Panc1 (cell line): ENCODE measurements around the gene SLC25A22. TPM values are rescaled to one million over a fixed set of nuclear protein-coding genes. Genes with fewer than 3 reads are reported as not detected.

Experiments used
- ATAC-seq: fragments of 200-7000 bp; cut with Tn5 transposase; 2 replicates; pipeline ENCODE4 v1.9.1; 2020; ENCODE audit warnings: mild to moderate bottlenecking, moderate library complexity
- BruUV-seq: library from RNA; stranded (reverse); fragments of 400-500 nt; replicated peaks from 2 replicates; lab custom pipeline; 2021; lab: Mats Ljungman, UMichigan
- CTCF ChIA-PET: fragments of 300-600 bp; sonication (Branson Sonifier 250); formaldehyde crosslinking; loops from one replicate; lab custom pipeline; 2022; ENCODE audit warnings: antibody characterized with exemption; lab: Charles Lee
- POLR2A ChIA-PET: fragments of 300-600 bp; sonication (Branson Sonifier 250); formaldehyde crosslinking; loops from one replicate; lab custom pipeline; 2022; ENCODE audit warnings: antibody characterized with exemption; lab: Charles Lee
- DNase-seq: peaks from one replicate; pipeline ENCODE4 v3.0.0-alpha.2; 2010; ENCODE audit warnings: low read depth, low spot score
- H3K27ac ChIP-seq: 2 replicates; pipeline ENCODE4 v1.5.1; 2011; ENCODE audit warnings: mild to moderate bottlenecking, low read length, inconsistent platforms
- H3K27me3 ChIP-seq: fragments of 200-500 bp; sonication (Bioruptor generic); 2 replicates; pipeline ENCODE4 v1.6.0; 2014; ENCODE audit warnings: low read length, inconsistent platforms; ENCODE audit not compliant: control insufficient read depth, insufficient read depth
- H3K36me3 ChIP-seq: fragments of 200-500 bp; sonication (Bioruptor generic); 2 replicates; pipeline ENCODE4 v1.5.1; 2014; ENCODE audit warnings: inconsistent platforms, mild to moderate bottlenecking, low read length, moderate library complexity; ENCODE audit not compliant: control insufficient read depth, insufficient read depth
- H3K4me1 ChIP-seq: 2 replicates; pipeline ENCODE4 v1.5.1; 2011; ENCODE audit warnings: inconsistent platforms, mild to moderate bottlenecking, low read length, moderate library complexity; ENCODE audit not compliant: control insufficient read depth, insufficient read depth
- H3K4me3 ChIP-seq, 2 experiments: 2 replicates each; pipeline ENCODE4 v1.5.1; 2011 to 2012; ENCODE audit warnings: low read depth in 2 of 2, low read length in 2 of 2, mild to moderate bottlenecking in 2 of 2, inconsistent platforms in 1 of 2, moderate library complexity in 1 of 2
- H3K9me3 ChIP-seq: fragments of 200-500 bp; sonication (Bioruptor generic); 2 replicates; pipeline ENCODE4 v1.5.1; 2014; ENCODE audit warnings: low read depth, mild to moderate bottlenecking, inconsistent platforms, low read length, moderate library complexity; ENCODE audit not compliant: control insufficient read depth, insufficient read depth
- POLR2AphosphoS5 ChIP-seq: IDR thresholded peaks from 2 replicates; pipeline ENCODE4 v1.6.1; 2012; ENCODE audit warnings: mild to moderate bottlenecking, low read depth, low read length, moderate library complexity
- TCF7L2 ChIP-seq: IDR thresholded peaks from 2 replicates; pipeline ENCODE4 v1.6.1; 2011; ENCODE audit warnings: mild to moderate bottlenecking, low read depth, low read length, inconsistent platforms
- in situ Hi-C: cut with HindIII; loops from 2 replicates; pipeline ENCODE4 v1.10.0; 2016; ENCODE audit warnings: low sequenced_read_pairs, low pct_unique_long_range_greater_than_20kb
- intact Hi-C: fragments of 100-400 bp; cut with micrococcal nuclease; formaldehyde crosslinking; loops from one replicate; pipeline ENCODE4 v1.10.0; 2022; ENCODE audit not compliant: unreplicated experiment
- total RNA-seq: library from RNA; stranded (reverse); gene quantifications from one replicate; pipeline ENCODE4 v1.2.1, GENCODE V29; 2021; ENCODE audit not compliant: unreplicated experiment
- TF ChIP-seq, protein P1 (sequence below), 2 experiments: IDR thresholded peaks; 2 replicates each; pipeline ENCODE4 v1.6.1; 2011 to 2012; ENCODE audit warnings: low read depth in 2 of 2, control low read depth in 1 of 2, low read length in 1 of 2, mild to moderate bottlenecking in 1 of 2, moderate library complexity in 1 of 2; ENCODE audit not compliant: insufficient read depth in 1 of 2
- TF ChIP-seq, protein P2 (sequence below): fragments of 450-650 bp; IDR thresholded peaks from 2 replicates; pipeline ENCODE4 v1.5.1; 2017; ENCODE audit warnings: mild to moderate bottlenecking

SLC25A22 gene
- total RNA-seq, 1 experiment from 2014 or later = 119 TPM

DNA sequence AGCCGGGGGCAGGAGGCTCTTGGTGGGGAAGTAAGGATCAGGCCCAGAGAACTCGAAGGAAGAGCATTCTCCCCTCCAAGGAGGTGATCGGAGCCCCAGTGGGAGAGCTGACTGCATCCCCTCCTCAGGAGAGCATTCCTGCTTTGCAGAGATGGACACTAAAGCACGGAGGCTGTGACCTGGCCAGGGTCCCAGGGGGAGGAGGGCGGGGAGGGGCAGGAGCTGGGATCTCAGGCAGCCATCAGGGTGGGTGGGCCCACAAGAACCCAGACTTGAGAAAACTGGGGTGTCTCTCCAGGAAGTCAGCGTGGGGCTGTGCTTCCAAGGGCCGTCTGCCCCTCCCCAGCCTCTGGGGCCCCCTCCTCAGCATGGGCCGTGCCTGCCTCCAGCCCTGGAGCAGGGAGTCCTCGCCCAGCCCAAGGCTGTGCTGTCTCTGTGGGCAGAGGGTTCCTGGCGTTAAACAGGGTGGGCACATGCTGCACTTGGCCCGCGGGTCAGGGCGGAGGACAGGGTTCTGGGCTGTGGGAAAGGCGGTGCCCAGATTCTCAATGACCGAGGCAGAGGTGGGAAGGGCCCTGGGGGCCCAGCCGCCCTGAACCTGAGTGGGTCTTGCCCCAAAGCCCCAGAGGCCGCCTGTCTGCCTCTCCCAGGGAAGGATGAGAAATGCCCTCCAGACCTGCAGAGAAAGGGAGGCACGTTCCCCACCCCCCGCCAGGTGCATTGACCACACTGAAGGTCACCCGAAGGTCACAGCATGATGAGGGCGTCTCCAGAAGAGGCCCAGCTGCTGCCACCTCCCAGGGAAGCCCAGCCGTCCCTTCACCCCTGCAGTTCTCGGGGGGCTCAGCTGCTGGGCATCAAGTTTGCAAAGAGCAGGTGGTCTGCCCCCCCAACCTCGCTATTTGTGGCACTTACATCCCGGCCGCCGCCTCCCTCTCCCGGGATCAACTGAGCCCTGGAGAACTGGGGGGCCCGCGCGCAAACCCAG is 8.8 kb downstream of the SLC25A22 start:
- ChIA-PET POLR2A (interaction anchor here (0.7 to 0.8 kb wide), 2 partner anchors 14 to 20 kb away, joined by 3 read pairs; partner anchors contain the start of gene RPLP2), CTCF (no interaction called here)
- TF ChIP-seq, protein P1, sequence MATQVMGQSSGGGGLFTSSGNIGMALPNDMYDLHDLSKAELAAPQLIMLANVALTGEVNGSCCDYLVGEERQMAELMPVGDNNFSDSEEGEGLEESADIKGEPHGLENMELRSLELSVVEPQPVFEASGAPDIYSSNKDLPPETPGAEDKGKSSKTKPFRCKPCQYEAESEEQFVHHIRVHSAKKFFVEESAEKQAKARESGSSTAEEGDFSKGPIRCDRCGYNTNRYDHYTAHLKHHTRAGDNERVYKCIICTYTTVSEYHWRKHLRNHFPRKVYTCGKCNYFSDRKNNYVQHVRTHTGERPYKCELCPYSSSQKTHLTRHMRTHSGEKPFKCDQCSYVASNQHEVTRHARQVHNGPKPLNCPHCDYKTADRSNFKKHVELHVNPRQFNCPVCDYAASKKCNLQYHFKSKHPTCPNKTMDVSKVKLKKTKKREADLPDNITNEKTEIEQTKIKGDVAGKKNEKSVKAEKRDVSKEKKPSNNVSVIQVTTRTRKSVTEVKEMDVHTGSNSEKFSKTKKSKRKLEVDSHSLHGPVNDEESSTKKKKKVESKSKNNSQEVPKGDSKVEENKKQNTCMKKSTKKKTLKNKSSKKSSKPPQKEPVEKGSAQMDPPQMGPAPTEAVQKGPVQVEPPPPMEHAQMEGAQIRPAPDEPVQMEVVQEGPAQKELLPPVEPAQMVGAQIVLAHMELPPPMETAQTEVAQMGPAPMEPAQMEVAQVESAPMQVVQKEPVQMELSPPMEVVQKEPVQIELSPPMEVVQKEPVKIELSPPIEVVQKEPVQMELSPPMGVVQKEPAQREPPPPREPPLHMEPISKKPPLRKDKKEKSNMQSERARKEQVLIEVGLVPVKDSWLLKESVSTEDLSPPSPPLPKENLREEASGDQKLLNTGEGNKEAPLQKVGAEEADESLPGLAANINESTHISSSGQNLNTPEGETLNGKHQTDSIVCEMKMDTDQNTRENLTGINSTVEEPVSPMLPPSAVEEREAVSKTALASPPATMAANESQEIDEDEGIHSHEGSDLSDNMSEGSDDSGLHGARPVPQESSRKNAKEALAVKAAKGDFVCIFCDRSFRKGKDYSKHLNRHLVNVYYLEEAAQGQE (IDR thresholded peaks at IDR 0.05; ENCODE audit: insufficient read depth in 1 of 2, low read depth in 2 of 2, low read length in 1 of 2) = no peak
- peak; percentile 43; the same call in 1 of the 2 replicates for TF ChIP-seq POLR2AphosphoS5
- TF ChIP-seq, protein P2, sequence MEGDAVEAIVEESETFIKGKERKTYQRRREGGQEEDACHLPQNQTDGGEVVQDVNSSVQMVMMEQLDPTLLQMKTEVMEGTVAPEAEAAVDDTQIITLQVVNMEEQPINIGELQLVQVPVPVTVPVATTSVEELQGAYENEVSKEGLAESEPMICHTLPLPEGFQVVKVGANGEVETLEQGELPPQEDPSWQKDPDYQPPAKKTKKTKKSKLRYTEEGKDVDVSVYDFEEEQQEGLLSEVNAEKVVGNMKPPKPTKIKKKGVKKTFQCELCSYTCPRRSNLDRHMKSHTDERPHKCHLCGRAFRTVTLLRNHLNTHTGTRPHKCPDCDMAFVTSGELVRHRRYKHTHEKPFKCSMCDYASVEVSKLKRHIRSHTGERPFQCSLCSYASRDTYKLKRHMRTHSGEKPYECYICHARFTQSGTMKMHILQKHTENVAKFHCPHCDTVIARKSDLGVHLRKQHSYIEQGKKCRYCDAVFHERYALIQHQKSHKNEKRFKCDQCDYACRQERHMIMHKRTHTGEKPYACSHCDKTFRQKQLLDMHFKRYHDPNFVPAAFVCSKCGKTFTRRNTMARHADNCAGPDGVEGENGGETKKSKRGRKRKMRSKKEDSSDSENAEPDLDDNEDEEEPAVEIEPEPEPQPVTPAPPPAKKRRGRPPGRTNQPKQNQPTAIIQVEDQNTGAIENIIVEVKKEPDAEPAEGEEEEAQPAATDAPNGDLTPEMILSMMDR = no peak
- no peak for TF ChIP-seq TCF7L2
- in situ Hi-C loops (no loop called here), intact Hi-C loops (no loop called here)
- Histone ChIP-seq H3K4me1 (peaks cover 43% of the 10 kb centered on the region), H3K27ac (peak overlapping the region; percentile 32), H3K27me3 (no peaks in the 10 kb centered on the region), H3K36me3 (no peaks in the 10 kb centered on the region; the same call in none of the 2 replicates), H3K4me3 (peak overlapping the region; percentile 51 to 59), H3K9me3 (no peaks in the 10 kb centered on the region)
- DNase-seq = no peak
- peak; percentile 1 for ATAC-seq
- no TSS peak for BruUV-seq

DNA sequence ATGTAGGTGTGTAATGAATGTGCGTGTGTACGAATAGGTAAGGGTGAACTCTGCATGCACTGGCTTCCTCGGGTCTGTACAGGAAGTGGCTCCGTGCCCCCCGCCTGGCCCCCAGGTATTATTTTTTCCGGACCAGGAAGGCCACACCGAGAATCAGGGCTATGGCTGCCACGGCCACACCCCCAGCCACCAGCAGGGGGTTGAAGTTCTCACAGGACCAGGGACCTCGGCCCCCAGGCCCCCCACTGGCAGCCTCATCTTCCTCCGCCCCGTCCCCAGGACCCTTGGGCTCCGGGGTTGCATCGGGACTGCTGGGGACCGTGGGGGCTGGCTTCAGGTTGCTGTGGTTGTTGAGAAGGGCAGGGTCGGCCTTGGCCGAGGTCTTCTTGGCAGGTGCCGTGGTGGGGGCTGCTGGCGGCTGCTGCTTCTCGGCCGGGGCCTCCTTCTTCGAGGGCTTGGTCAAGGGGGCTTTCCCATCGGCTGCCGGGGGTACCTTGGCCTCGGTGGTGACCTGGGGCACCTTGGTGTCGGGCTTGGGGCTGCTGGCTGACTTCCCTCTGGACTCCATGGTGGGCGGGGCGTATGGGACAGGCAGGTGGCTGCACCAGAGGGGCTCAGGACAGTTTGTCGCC is 10.0 kb downstream of the SLC25A22 start:
- Histone ChIP-seq H3K4me1 (peaks cover 33% of the 10 kb centered on the region), H3K27ac (no peak overlapping the region), H3K36me3 (peaks cover 2% of the 10 kb centered on the region; the same call in 1 of the 2 replicates), H3K4me3 (no peak overlapping the region), H3K27me3 (no peaks in the 10 kb centered on the region), H3K9me3 (no peaks in the 10 kb centered on the region)
- no TSS peak for BruUV-seq
- POLR2A ChIA-PET = no interaction called here
- CTCF ChIA-PET = no interaction called here
- no peak for ATAC-seq
- intact Hi-C loops = no loop called here
- in situ Hi-C loops = no loop called here
- TF ChIP-seq POLR2AphosphoS5 = 0 out of 2 replicates have a peak, but pooled peaks have one; percentile 32
- TF ChIP-seq, protein P2 = no peak
- no peak for DNase-seq
